ENCODE data around the gene LETM1. TPM values are rescaled to one million over a fixed set of nuclear protein-coding genes. Genes with fewer than 3 reads are reported as not detected.

Gene LETM1
- total RNA-seq, 1 donor: 91.5 TPM

DNA sequence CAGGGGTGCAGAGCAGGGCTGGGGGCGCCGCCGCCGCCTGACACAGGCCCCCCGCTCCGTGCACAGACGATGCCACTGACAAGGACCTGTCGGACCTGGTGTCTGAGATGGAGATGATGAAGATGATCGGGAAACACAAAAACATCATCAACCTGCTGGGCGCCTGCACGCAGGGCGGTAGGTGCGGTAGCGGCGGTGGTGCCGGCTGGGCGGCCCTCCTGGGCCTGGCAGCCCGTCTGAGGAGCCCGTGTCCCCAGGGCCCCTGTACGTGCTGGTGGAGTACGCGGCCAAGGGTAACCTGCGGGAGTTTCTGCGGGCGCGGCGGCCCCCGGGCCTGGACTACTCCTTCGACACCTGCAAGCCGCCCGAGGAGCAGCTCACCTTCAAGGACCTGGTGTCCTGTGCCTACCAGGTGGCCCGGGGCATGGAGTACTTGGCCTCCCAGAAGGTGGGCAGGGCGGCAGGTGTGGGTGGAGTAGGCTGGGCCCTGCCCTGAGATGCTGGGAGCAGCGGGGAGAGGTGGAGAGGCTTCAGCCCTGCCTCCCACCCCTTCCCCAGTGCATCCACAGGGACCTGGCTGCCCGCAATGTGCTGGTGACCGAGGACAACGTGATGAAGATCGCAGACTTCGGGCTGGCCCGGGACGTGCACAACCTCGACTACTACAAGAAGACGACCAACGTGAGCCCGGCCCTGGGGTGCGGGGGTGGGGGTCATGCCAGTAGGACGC is 50.3 kb downstream of the LETM1 start:
- H3K4me3 ChIP-seq (ENCODE audit: low read depth, low read length): no peak overlapping the region
- TF ChIP-seq, protein P1, sequence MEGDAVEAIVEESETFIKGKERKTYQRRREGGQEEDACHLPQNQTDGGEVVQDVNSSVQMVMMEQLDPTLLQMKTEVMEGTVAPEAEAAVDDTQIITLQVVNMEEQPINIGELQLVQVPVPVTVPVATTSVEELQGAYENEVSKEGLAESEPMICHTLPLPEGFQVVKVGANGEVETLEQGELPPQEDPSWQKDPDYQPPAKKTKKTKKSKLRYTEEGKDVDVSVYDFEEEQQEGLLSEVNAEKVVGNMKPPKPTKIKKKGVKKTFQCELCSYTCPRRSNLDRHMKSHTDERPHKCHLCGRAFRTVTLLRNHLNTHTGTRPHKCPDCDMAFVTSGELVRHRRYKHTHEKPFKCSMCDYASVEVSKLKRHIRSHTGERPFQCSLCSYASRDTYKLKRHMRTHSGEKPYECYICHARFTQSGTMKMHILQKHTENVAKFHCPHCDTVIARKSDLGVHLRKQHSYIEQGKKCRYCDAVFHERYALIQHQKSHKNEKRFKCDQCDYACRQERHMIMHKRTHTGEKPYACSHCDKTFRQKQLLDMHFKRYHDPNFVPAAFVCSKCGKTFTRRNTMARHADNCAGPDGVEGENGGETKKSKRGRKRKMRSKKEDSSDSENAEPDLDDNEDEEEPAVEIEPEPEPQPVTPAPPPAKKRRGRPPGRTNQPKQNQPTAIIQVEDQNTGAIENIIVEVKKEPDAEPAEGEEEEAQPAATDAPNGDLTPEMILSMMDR (IDR thresholded peaks at IDR 0.05; ENCODE audit: insufficient read depth, low read depth, low read length): no peak
- no peak for DNase-seq (ENCODE audit: low read depth)

DNA sequence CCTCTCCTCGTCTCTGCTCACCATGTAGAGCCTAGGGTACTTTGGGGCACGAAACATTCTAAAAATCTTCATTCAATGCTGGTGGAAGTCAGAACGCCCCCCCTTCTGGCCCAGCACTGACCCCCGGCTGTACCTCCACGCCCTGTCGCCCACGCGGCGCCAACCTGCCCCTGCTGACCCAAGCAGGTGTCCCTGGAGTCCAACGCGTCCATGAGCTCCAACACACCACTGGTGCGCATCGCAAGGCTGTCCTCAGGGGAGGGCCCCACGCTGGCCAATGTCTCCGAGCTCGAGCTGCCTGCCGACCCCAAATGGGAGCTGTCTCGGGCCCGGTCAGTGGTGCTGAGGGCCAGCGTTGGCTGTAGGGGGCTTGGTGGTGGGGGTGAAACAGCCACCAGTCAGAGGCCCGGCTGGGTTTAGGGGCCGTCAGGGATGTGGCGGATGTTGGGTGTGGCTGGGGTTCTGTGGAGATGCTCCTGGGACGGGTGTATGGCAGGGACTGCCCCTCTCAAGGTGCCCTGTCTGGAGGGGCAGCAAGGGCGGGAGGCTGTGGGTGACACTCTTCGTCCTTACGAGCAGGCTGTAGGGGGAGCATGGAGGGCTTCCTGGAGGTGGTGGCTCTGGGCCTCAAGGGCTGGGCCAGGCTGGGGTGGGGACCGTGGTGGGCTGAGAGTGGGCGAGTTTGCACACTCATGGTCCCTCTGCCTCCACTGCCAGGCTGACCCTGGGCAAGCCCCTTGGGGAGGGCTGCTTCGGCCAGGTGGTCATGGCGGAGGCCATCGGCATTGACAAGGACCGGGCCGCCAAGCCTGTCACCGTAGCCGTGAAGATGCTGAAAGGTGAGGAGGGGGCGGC is 51.1 kb downstream of the LETM1 start:
- TF ChIP-seq, protein P1 (IDR thresholded peaks at IDR 0.05; ENCODE audit: insufficient read depth, low read depth, low read length): no peak

DNA sequence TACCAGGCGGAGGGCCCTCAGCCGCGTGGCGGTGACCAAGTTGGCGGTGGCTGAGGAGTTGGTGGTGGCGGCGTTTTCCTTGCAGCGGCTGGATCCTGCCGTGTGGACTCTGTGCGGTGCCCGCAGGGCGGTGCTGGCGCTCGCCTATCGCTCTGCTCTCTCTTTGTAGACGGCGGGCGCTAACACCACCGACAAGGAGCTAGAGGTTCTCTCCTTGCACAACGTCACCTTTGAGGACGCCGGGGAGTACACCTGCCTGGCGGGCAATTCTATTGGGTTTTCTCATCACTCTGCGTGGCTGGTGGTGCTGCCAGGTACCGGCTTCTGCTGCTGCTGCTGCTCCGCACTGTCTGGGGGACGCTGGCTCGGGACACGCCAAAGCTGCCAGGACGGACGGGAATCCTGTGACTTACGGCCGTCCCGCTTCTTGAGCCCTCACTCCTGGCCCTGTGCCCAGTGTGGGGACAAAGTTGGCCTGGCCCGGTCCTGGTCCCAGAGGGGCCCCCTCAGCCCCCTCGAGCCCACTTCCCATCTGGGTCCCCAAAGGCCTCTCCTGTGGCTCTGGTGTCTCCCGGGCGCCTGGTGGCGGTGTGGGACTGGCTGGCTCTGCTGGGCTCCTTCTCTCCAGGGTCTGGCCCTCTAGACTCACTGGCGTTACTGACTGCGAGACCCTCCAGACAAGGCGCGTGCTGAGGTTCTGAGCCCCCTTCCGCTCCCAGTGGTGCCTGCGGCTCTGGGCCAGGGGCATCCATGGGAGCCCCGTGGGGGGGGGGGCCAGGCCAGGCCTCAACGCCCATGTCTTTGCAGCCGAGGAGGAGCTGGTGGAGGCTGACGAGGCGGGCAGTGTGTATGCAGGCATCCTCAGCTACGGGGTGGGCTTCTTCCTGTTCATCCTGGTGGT is 52.2 kb downstream of the LETM1 start:
- no peak overlapping the region for H3K4me3 ChIP-seq (ENCODE audit: low read depth, low read length)
- DNase-seq (ENCODE audit: low read depth): no peak
- TF ChIP-seq, protein P1 (IDR thresholded peaks at IDR 0.05; ENCODE audit: insufficient read depth, low read depth, low read length): no peak

More for the DNA sequence above, 51.1 kb downstream of the LETM1 start:
- H3K4me3 ChIP-seq (ENCODE audit: low read depth, low read length): no peak overlapping the region
- no peak for DNase-seq (ENCODE audit: low read depth)

DNA sequence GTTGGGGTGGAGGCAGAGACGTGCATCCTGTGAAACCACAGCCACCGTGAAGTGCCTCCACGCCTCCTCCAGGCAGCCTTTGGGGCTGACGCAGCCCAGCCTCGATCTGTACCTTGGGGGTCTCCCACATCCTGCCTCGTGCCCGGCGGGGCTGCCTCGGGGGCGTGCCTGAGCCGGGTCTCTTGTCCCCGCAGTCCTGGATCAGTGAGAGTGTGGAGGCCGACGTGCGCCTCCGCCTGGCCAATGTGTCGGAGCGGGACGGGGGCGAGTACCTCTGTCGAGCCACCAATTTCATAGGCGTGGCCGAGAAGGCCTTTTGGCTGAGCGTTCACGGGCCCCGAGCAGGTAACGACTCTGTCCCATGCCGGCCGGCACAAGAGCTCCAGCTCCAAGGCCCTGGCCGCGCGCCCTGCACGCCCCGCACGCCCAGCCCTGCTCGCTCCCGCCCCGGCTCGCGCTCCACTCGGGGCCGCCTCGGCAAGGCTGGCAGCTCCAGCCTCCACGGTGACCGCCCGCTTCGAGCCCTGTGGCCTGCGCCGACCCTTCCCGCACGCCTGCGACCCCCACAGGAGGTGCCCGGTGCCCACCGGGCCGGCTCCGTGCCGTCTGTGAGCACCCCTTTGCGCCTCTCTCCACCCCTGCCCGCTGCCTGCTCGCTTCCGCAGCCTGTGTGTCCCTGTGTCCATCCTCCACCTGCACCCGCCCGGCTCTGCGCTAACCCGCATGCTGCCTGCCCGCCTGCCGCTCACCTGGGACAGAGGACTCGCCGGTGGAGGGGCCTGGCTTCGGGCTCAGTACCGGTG is 53.0 kb downstream of the LETM1 start:
- TF ChIP-seq, protein P1 (IDR thresholded peaks at IDR 0.05; ENCODE audit: insufficient read depth, low read depth, low read length): no peak
- DNase-seq (ENCODE audit: low read depth): no peak
- no peak overlapping the region for H3K4me3 ChIP-seq (ENCODE audit: low read depth, low read length)

DNA sequence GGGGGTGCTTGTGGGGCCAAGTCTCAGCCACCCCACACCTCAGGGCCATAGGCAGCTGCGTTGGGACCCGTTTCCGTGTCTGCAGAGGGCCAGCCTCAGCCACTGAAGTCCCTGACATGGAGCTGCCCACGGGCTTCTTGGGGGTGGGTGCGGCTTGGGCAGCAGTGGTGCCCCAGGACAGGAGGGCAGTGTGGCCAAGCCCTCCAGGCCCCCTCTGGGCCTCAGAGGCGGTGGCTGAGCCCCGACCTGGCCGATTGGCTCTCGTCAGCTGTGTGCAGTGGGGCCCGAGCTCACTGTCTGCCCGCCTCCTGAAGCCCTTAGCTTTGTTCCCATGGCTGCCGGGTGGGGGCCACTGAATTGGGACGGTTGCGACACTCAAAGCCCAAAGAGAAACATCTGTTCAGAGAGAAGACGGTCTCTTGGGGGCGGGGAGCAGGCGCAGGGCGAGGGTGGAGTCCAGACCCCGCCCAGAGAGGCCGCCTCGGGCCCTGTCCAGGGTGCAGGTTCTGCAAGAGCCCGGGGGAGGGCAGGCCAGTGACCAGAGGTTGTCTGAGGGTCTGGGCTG is 53.7 kb downstream of the LETM1 start:
- H3K4me3 ChIP-seq (ENCODE audit: low read depth, low read length): no peak overlapping the region
- peak; percentile 62 for DNase-seq (ENCODE audit: low read depth)
- TF ChIP-seq, protein P1 (IDR thresholded peaks at IDR 0.05; ENCODE audit: insufficient read depth, low read depth, low read length): no peak
